Fibroblast of pulmonary artery (primary cell): Measurements from ENCODE around the gene MIPEP.

Experiments
- DNase-seq: peaks from one replicate; pipeline ENCODE4 v3.0.0-alpha.2; 2010; ENCODE audit warnings: low read depth
- H3K4me3 ChIP-seq: replicated peaks from 2 replicates; pipeline ENCODE4 v1.5.1; 2011; ENCODE audit warnings: low read depth, mild to moderate bottlenecking, control low read depth, low read length, moderate library complexity
- TF ChIP-seq, protein P1 (sequence below): IDR thresholded peaks from 2 replicates; pipeline ENCODE4 v1.5.1; 2011; ENCODE audit warnings: mild to moderate bottlenecking, control low read depth, low read length, inconsistent platforms; ENCODE audit errors: missing control alignments

Gene MIPEP

GRCh38 chr13:23868521-23868920 lies 20.7 kb downstream of the MIPEP start:
- no peak overlapping the region for H3K4me3 ChIP-seq
- TF ChIP-seq, protein P1, sequence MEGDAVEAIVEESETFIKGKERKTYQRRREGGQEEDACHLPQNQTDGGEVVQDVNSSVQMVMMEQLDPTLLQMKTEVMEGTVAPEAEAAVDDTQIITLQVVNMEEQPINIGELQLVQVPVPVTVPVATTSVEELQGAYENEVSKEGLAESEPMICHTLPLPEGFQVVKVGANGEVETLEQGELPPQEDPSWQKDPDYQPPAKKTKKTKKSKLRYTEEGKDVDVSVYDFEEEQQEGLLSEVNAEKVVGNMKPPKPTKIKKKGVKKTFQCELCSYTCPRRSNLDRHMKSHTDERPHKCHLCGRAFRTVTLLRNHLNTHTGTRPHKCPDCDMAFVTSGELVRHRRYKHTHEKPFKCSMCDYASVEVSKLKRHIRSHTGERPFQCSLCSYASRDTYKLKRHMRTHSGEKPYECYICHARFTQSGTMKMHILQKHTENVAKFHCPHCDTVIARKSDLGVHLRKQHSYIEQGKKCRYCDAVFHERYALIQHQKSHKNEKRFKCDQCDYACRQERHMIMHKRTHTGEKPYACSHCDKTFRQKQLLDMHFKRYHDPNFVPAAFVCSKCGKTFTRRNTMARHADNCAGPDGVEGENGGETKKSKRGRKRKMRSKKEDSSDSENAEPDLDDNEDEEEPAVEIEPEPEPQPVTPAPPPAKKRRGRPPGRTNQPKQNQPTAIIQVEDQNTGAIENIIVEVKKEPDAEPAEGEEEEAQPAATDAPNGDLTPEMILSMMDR = no peak
- peak; percentile 57 for DNase-seq

DNA sequence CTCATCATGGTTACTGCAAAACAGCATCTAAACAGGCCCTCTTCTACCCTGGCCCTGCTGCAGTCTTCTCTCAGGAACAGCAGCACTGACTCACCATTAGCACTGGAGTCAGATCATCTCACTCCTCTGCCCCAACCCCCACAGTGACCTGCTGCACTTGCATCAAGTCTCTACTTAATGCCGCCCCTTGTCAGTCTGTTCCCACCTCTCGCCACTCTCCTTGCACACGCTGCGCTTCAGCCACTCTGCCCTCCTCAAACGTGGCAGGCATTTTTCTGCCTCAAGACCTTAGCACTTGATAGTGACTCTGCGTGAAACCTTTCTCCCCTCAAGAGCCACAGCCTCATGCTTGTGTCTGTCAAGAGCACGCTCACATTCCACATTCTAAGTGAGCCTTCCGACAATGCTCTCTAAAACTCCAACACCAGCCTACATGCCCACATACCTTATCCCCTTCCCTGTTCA lies 22.1 kb downstream of the MIPEP start:
- no peak overlapping the region for H3K4me3 ChIP-seq
- TF ChIP-seq, protein P1 = no peak
- DNase-seq = peak; percentile 41

GRCh38 chr13:23866420-23867026 lies 22.7 kb downstream of the MIPEP start:
- TF ChIP-seq, protein P1 = no peak
- H3K4me3 ChIP-seq = no peak overlapping the region
- DNase-seq = no peak

GRCh38 chr13:23865906-23866305 lies 23.3 kb downstream of the MIPEP start:
- DNase-seq = no peak
- TF ChIP-seq, protein P1 = no peak
- H3K4me3 ChIP-seq = no peak overlapping the region

- TF ChIP-seq, protein P1 = no peak
- no peak overlapping the region for H3K4me3 ChIP-seq
- DNase-seq = no peak
These were observed 24.2 kb downstream of the MIPEP start for GRCh38 chr13:23865026-23865425.

DNA sequence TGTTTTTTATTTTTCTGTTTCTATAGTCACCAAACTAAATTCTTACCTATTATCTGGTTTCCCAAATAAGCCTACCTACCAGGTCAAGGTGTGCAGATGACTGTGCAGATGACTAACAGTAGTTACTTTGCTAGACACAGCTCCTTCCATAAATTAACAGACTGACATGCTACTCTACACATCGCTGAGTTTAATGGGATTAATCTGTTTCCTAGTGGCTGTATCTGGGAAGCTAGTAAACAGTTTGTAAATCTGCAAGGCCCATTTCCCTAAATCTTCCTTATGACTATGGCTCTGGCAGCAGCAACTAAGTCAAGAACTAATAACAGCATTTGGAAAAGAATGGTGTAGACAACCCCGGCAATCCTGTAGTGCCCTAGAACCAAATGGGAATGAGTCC lies 27.9 kb downstream of the MIPEP start:
- DNase-seq = no peak
- H3K4me3 ChIP-seq = no peak overlapping the region
- TF ChIP-seq, protein P1 = no peak

DNA sequence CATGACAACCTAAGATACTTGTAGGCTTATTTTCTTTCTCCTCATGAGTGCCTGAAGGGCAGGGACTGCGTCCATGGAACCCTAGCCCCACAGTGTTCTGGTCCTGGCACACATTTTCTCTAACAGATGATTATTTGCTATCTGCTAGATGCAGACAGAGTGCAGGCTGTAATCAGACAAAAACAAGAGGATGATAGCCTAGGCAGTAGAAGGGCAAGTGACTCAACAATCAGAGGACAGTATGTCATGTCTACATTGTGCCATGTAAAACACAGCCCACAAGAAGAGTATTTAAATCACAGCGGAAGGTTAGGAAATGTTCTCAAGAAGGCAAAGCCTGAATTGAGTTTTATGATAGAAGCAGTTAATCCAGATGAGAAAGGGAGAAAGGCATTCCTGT lies 29.3 kb downstream of the MIPEP start:
- DNase-seq = no peak
- TF ChIP-seq, protein P1 = no peak
- no peak overlapping the region for H3K4me3 ChIP-seq
